NB4 (cell line): Measurements from ENCODE around the gene KCNAB2.

ENCODE experiments used
- CTCF ChIP-seq: IDR thresholded peaks from one replicate; pipeline ENCODE4 v1.5.1; 2012; ENCODE audit warnings: low read depth, low read length
- MAX ChIP-seq: IDR thresholded peaks from 2 replicates; pipeline ENCODE4 v1.6.1; 2011; ENCODE audit warnings: low read depth, low read length
- MYC ChIP-seq: IDR thresholded peaks from 2 replicates; pipeline ENCODE4 v1.6.1; 2011; ENCODE audit warnings: low read depth, low read length
- POLR2A ChIP-seq: IDR thresholded peaks from 2 replicates; pipeline ENCODE4 v1.6.1; 2011; ENCODE audit warnings: mild to moderate bottlenecking; ENCODE audit not compliant: insufficient read length; ENCODE audit errors: extremely low read depth

GRCh38 chr1:6103111-6103853 lies 57.6 kb downstream of the KCNAB2 start:
- TF ChIP-seq POLR2A (no peak), MAX (no peak), CTCF (no peak), MYC (no peak)
